Measurements from ENCODE around the gene GNAZ.
A peak's percentile ranks its signal among the peaks of the same experiment; 100 is the strongest.
"Not testable (repeated sequence)": the region's sequence is repeated elsewhere in the genome, so short reads cannot be mapped to it uniquely, and the experiment has no call there.

GNAZ gene

GRCh38 chr22:23070418-23071229 is at the start of gene GNAZ:
TSS of gene GNAZ (plus strand) at chr22:23070519. CDS start at chr22:23095696, 25,177 bp downstream.
- peak; percentile 45 for DNase-seq

- DNase-seq = no peak
These were observed 49.5 kb upstream of the GNAZ start for GRCh38 chr22:23020659-23021293.

- not testable (repeated sequence) for DNase-seq
These were observed 48.5 kb upstream of the GNAZ start for GRCh38 chr22:23021660-23022353.

GRCh38 chr22:23023294-23023693 is 47.0 kb upstream of the GNAZ start:
- DNase-seq = no peak

- no peak for DNase-seq
These were observed 43.5 kb upstream of the GNAZ start for GRCh38 chr22:23026777-23027176.

- DNase-seq = not testable (repeated sequence)
These were observed 42.5 kb upstream of the GNAZ start for GRCh38 chr22:23027849-23028248.

GRCh38 chr22:23029521-23030228 is 40.6 kb upstream of the GNAZ start:
- no peak for DNase-seq

GRCh38 chr22:23031381-23031780 is 38.9 kb upstream of the GNAZ start:
- DNase-seq = no peak

GRCh38 chr22:23031786-23032185 is 38.5 kb upstream of the GNAZ start:
- no peak for DNase-seq

GRCh38 chr22:23032658-23033057 is 37.7 kb upstream of the GNAZ start:
- DNase-seq = no peak

- DNase-seq = no peak
These were observed 37.0 kb upstream of the GNAZ start for GRCh38 chr22:23033116-23033905.

- no peak for DNase-seq
These were observed 35.4 kb upstream of the GNAZ start for GRCh38 chr22:23034621-23035556.

GRCh38 chr22:23035557-23036277 is 34.6 kb upstream of the GNAZ start:
- no peak for DNase-seq

- DNase-seq = peak; percentile 61
These were observed 33.5 kb upstream of the GNAZ start for GRCh38 chr22:23036684-23037428.

GRCh38 chr22:23037429-23038333 is 32.6 kb upstream of the GNAZ start:
- no peak for DNase-seq

- DNase-seq = no peak
These were observed 32.0 kb upstream of the GNAZ start for GRCh38 chr22:23038334-23038642.

- DNase-seq = no peak
These were observed 31.4 kb upstream of the GNAZ start for GRCh38 chr22:23038902-23039301.

GRCh38 chr22:23042179-23042578 is 28.1 kb upstream of the GNAZ start:
- DNase-seq = no peak

- no peak for DNase-seq
These were observed 25.7 kb upstream of the GNAZ start for GRCh38 chr22:23044570-23044969.
